DND-41 (cell line): ENCODE data around the gene FAM193B.

Experiments used
- ATAC-seq: fragments of 200-7000 bp; cut with Tn5 transposase; 3 replicates; pipeline ENCODE4 v1.9.1; 2021; ENCODE audit warnings: low read depth; ENCODE audit not compliant: insufficient read depth
- DNase-seq: peaks from one replicate; pipeline ENCODE4 v3.0.0-alpha.2; 2020
- H2AFZ ChIP-seq: 2 replicates; pipeline ENCODE4 v1.6.0; 2012; ENCODE audit warnings: low read depth, low read length
- H3K27ac ChIP-seq: 2 replicates; pipeline ENCODE4 v1.5.1; 2012; ENCODE audit warnings: low read length, inconsistent platforms
- H3K27me3 ChIP-seq: fragments of 200-600 bp; sonication (generic); 2 replicates; pipeline ENCODE4 v1.6.0; 2012; ENCODE audit warnings: low read length, mild to moderate bottlenecking, inconsistent platforms; ENCODE audit not compliant: insufficient read depth, poor library complexity
- H3K36me3 ChIP-seq: 2 replicates; pipeline ENCODE4 v1.5.1; 2012; ENCODE audit warnings: low read length, inconsistent platforms; ENCODE audit not compliant: insufficient read depth
- H3K4me1 ChIP-seq: 2 replicates; pipeline ENCODE4 v1.5.1; 2012; ENCODE audit warnings: mild to moderate bottlenecking, low read length; ENCODE audit not compliant: insufficient read depth
- H3K4me2 ChIP-seq: 2 replicates; pipeline ENCODE4 v1.6.0; 2012; ENCODE audit warnings: mild to moderate bottlenecking, moderate library complexity, low read length, inconsistent platforms; ENCODE audit not compliant: insufficient read depth
- H3K4me3 ChIP-seq, 2 experiments: fragments of 200-600 bp in 1 of 2; shearing (Covaris generic) in 1 of 2; 2 replicates each; pipeline ENCODE4 v1.5.1; 2012 to 2016; ENCODE audit warnings: inconsistent platforms in 2 of 2, low read length in 2 of 2, mild to moderate bottlenecking in 2 of 2, low read depth in 1 of 2, moderate library complexity in 1 of 2
- H3K79me2 ChIP-seq: 2 replicates; pipeline ENCODE4 v1.6.0; 2012; ENCODE audit warnings: low read length, inconsistent platforms; ENCODE audit not compliant: insufficient read depth
- H3K9ac ChIP-seq: 2 replicates; pipeline ENCODE4 v1.6.0; 2012; ENCODE audit warnings: low read depth, mild to moderate bottlenecking, inconsistent platforms, low read length, moderate library complexity
- H3K9me3 ChIP-seq: 2 replicates; pipeline ENCODE4 v1.5.1; 2012; ENCODE audit warnings: low read length, moderate library complexity, mild to moderate bottlenecking, inconsistent platforms; ENCODE audit not compliant: insufficient read depth, severe bottlenecking
- H4K20me1 ChIP-seq: 2 replicates; pipeline ENCODE4 v1.6.0; 2012; ENCODE audit warnings: low read length; ENCODE audit not compliant: insufficient read depth
- EZH2 ChIP-seq: IDR thresholded peaks from 3 replicates; pipeline ENCODE4 v1.6.1; 2012; ENCODE audit warnings: borderline replicate concordance, low read depth, mild to moderate bottlenecking, moderate library complexity, low read length, inconsistent platforms; ENCODE audit not compliant: severe bottlenecking
- TF ChIP-seq, protein P1 (sequence below): IDR thresholded peaks from 2 replicates; pipeline ENCODE4 v1.5.1; 2012; ENCODE audit warnings: borderline replicate concordance, low read length, moderate library complexity, mild to moderate bottlenecking; ENCODE audit not compliant: poor library complexity, severe bottlenecking; ENCODE audit errors: extremely low read depth

The FAM193B gene

DNA sequence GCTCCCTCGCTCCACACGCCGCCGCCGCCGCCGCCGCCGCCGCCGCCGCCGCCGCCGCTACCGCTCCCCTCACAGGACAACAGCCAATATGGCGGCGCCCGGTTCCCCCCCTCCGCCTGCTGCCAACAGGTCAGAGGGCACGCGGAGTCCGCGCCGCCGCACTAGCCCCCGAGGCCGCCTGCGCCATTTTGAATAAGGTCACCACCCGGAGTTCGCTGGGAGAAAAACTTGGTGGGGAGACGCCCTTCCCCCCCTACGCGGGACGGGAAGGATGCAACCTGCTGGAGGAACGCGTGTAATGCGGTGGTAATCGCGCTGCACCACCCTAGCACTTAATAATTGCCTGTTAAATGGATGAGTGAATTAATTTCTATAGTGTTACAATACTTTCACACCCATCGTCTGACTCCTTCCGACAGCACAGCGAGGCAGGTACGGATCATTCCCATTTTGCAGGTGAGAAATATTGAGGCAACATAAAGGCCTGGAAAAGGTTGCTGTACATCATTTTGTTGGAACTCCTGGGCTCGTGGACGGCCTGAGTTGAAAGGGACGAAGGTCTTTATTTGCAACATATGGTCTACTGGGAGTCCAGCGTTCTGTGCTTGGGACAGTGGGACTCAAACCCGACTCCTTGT lies at the start of gene FAM193B:
TSS of gene FAM193B (minus strand) at position 90 of the 638 bp plus-strand sequence. CDS start 105 bp downstream, outside the sequence.
- DNase-seq = peak; percentile 97
- TF ChIP-seq EZH2 = no peak
- TF ChIP-seq, protein P1, sequence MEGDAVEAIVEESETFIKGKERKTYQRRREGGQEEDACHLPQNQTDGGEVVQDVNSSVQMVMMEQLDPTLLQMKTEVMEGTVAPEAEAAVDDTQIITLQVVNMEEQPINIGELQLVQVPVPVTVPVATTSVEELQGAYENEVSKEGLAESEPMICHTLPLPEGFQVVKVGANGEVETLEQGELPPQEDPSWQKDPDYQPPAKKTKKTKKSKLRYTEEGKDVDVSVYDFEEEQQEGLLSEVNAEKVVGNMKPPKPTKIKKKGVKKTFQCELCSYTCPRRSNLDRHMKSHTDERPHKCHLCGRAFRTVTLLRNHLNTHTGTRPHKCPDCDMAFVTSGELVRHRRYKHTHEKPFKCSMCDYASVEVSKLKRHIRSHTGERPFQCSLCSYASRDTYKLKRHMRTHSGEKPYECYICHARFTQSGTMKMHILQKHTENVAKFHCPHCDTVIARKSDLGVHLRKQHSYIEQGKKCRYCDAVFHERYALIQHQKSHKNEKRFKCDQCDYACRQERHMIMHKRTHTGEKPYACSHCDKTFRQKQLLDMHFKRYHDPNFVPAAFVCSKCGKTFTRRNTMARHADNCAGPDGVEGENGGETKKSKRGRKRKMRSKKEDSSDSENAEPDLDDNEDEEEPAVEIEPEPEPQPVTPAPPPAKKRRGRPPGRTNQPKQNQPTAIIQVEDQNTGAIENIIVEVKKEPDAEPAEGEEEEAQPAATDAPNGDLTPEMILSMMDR = peak; percentile 50

GRCh38 chr5:177604116-177604521 lies 49.8 kb upstream of the FAM193B start:
- Histone ChIP-seq H3K4me1 (peaks cover 26% of the 10 kb centered on the region), H2AFZ (no peak overlapping the region)

More for the DNA sequence above, at the start of gene FAM193B:
- Histone ChIP-seq H3K4me3 (peak within 1 kb of the TSS; percentile 89 to 95), H4K20me1 (peaks cover 34% of the 10 kb centered on the region), H3K36me3 (peaks cover 40% of the 10 kb centered on the region), H3K4me1 (peaks cover 29% of the 10 kb centered on the region), H3K27me3 (no peaks in the 10 kb centered on the region), H3K79me2 (peaks cover 51% of the 10 kb centered on the region), H2AFZ (peak within 1 kb of the TSS; percentile 87), H3K9ac (peak within 1 kb of the TSS; percentile 88), H3K9me3 (no peaks in the 10 kb centered on the region), H3K4me2 (peak within 1 kb of the TSS; percentile 96), H3K27ac (peak within 1 kb of the TSS; percentile 65)
- ATAC-seq = peak; percentile 96

DNA sequence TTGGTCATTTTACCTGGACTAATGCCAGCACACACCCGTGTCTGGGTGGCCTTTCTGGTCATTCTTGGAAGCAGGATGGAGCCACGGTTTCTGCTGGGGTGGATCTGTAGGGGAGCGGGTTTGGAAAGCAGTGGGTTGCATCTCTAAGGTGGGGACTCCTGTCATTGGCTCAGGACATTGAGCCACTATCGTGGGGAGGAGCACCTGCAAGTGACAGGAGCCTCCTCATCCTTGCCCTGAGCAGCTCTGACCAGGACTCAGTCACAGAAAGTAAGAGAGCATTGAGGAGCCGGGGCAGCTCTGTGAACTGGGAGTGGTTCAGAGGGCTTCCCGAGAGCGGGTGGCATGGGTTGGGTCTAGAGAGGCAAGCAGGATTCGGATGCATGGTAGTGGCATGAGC lies 49.3 kb upstream of the FAM193B start:
- TF ChIP-seq, protein P1 = no peak
- TF ChIP-seq EZH2 = no peak
- Histone ChIP-seq H4K20me1 (peaks cover 15% of the 10 kb centered on the region; the same call in 1 of the 2 replicates), H3K27me3 (no peaks in the 10 kb centered on the region), H2AFZ (no peak overlapping the region), H3K4me3 (no peak overlapping the region), H3K4me1 (peaks cover 29% of the 10 kb centered on the region), H3K9ac (no peak overlapping the region), H3K4me2 (no peak overlapping the region), H3K9me3 (no peaks in the 10 kb centered on the region), H3K27ac (no peak overlapping the region), H3K36me3 (peaks cover 12% of the 10 kb centered on the region), H3K79me2 (peaks cover 13% of the 10 kb centered on the region)
- ATAC-seq = no peak
- no peak for DNase-seq

More at GRCh38 chr5:177604116-177604521, 49.8 kb upstream of the FAM193B start:
- H3K4me2 ChIP-seq = no peak overlapping the region
- H3K27me3 ChIP-seq = no peaks in the 10 kb centered on the region
- H3K9ac ChIP-seq = no peak overlapping the region
- H3K9me3 ChIP-seq = no peaks in the 10 kb centered on the region
- H3K79me2 ChIP-seq = peaks cover 13% of the 10 kb centered on the region
- no peak overlapping the region for H3K27ac ChIP-seq
- TF ChIP-seq EZH2 = no peak
- TF ChIP-seq, protein P1 = no peak
- ATAC-seq = no peak
- peaks cover 17% of the 10 kb centered on the region for H3K36me3 ChIP-seq
- peaks cover 15% of the 10 kb centered on the region; the same call in 1 of the 2 replicates for H4K20me1 ChIP-seq
- DNase-seq = no peak
- no peak overlapping the region for H3K4me3 ChIP-seq
